GM18499 (cell line): ENCODE data around the gene FLG.
"Not testable (repeated sequence)": the region's sequence is repeated elsewhere in the genome, so short reads cannot be mapped to it uniquely, and the experiment has no call there.

Source experiments
- ATAC-seq: cut with Tn5 transposase; IDR thresholded peaks from one replicate; pipeline ENCODE4 v1.9.1; 2021; ENCODE audit warnings: moderate number of reproducible peaks; ENCODE audit not compliant: insufficient read depth, unreplicated experiment

Gene FLG

DNA sequence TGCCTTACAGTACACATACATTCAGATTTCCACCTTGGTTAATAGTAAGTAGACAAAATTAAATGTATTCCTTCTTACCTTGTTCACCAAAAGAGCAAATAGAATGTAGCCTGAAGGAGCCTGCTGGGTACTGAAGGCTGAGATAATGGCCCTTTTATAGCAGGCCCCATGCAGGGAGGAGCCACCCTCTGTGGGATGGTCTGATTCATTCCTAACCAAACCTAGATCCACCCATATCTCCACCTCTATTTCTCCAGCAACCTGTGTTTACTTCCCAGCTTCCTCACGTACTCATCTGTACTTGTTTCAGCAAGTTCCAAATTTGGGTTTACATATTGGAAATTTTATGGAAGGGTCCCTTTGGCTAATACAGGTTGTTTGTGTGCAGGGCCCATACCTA, at the start of gene FLG:
Gene FLG (minus strand): TSS at position 129 of the 400 bp plus-strand sequence. CDS start 9,783 bp downstream, outside the sequence.
- ATAC-seq, result no peak

DNA sequence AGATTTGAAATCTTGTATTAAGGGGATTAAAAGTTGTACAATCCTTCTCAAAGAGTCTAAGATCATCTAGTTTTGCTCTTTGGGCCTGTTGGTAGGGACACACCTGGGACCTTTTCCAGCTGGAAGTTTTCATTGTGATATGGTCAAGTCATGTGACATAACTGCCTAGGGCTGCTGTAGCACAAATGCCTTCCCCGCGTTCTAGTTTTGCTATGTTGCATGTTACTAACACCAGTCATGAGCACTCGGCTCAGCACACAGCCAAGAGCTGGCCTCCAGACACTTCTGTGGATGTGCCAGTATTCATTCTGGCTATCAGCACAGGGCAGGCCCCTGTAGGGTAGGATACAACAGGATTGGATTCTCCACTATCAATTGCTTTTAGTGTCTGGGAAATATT, 49.4 kb upstream of the FLG start:
- ATAC-seq, result no peak

DNA sequence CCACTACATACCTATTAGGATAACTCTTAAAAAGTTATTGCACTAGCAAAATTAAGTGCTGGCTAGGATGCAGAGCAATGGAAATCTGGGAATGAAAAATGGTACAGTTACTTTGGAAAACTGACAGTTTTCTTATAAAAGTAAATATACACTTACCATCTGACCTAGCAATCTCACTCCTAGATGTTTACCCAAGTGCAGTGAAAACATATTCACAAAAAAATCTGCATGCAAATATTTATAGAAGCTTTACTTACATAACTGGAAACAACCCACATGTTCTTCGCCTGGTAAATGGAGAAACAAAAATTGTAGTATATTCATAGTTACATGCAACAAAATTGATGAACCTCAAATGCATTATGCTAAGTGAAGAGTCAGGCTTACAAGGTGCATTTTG, 47.6 kb upstream of the FLG start:
- no peak for ATAC-seq

DNA sequence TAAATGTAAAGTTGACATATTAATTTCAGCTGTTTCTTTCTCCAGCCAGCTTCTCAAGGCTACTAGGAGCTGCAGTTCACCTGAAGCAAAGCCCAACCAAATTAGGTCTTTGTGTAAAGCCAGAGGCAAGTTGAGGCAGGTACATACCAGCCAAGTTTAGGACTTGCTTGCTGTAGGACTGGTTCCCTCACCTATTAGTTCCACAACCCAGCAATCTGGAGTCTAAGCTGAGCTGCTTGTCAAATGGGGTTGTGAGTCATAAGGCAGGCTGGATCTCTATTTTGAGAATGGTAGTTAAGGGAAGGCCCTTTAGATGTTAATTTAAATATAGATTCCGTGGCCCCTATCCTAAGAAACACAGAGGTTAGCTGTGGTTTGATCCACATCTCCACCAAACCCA, 42.4 kb upstream of the FLG start:
- no peak for ATAC-seq

DNA sequence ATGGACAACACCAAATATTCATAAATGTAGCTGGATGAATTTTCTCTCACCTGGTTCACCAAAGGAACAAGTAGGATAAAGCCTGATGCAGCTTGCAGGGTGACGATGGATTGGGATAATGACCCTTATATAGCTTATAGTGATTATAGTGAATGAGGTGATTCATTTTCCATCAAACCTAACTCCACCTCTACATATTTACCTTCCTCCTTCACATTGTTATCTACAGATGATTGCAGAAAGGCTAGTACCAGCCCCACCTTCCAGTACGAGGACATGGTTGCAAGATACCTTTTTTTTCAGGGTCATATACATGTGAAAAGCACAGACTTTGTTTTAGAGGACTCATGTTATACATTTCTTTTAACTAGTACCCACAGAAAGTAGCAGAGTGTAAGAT, 34.9 kb upstream of the FLG start, which contains the start of gene FLG2:
Gene FLG2 (minus strand): TSS at position 101 of the 400 bp plus-strand sequence. CDS start 1,122 bp downstream, outside the sequence.
- ATAC-seq, result no peak

DNA sequence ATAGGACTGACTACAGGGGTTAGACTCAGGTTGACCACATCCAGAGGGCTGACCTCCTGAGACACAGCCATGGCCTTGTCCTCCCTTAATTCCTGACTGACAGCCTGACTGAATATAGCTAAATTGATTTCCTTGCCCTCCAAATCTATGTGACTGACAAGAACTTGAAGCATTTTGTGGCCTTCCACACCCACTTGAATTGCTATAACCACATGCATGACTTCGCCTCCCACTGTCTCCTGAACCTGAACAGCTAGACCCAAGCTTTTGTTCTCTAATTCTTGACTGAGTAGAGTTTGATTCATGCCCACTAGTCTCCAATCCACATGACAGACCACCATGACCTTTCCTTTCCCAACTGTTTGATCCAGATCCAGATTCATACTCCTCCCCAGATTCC, 31.7 kb upstream of the FLG start:
- no peak for ATAC-seq

DNA sequence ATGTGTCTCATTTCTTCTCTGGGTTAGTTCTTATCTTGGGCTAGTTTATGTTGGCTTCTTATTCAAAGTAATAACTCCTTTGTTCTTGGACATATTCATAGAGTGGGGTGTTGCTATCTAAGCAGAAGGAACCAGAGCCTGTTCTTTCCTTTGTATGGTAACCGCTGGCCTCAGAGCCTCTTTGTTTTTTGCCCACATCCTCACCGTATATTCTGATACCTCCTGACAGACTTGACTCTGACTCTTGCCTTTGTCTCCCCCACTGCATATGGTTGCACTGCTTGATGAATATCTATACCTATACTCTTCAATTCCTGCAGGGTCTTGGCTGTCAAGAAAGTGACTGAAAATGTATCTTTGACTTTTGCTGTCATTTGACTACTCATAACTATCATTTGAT, 24.6 kb upstream of the FLG start:
- ATAC-seq, result no peak

DNA sequence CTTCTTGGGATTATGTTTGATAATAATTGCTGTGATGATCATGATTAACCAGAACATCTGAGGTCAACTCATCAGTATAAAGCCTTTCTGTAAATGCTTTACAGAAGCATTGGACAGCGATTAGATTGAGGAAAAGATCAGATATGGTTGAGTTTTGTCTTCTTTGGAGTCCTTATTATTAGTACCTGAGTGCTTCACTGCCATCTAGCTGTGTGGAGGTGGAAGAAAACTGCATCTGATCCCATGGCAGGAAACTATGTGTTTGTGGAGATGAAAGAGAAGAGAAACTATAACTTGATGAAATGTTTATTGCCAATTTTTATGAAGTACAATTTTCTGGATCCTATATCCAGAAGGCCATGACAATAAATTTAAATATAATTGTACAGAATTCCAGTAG, 23.4 kb upstream of the FLG start:
- ATAC-seq, result no peak

DNA sequence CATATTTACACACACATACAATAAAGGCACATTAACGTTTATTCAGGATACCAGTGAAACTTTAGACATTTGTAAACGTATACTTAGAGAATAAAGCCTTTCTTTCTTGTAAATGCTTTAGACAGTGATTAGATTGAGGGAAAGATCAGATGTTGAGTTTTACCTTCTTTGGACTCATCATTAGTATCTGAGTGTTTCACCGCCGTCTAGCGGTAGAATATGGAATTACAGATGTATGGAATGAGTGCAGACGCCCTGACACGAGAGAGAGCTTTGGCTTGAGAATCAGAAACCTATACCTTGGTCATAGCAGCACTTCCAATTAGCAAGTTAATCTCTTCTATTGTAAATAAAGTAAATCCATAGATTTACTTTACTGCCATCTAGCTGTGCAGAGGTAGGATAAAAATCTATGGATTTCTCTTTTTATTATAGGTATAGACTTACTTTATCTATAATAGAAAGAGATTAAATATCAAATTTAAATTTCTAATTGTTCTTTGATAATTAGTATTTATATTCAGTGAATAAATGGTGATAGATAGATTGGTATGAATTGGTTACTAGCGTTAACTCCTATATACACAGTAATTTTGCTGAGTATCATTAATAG, 22.2 kb upstream of the FLG start:
- no peak for ATAC-seq

DNA sequence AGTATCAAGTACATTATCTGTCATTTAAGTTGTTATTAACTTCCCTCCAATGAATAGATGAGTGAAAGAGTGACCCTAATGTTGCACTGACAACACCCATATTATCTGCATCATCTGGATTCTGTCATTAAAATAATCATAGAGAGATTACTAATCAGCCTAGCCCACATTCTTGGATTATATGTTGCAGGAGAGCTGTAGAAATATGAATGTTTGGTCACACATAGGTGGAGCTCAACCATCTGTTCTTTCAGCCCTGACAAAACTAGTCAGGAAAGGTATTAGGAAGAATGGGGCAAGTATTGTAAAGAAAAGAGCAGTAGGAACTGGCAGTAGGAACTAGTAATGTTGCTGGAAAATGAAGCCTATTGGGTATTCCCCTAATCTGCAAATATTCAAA, 19.4 kb upstream of the FLG start:
- ATAC-seq, result no peak

DNA sequence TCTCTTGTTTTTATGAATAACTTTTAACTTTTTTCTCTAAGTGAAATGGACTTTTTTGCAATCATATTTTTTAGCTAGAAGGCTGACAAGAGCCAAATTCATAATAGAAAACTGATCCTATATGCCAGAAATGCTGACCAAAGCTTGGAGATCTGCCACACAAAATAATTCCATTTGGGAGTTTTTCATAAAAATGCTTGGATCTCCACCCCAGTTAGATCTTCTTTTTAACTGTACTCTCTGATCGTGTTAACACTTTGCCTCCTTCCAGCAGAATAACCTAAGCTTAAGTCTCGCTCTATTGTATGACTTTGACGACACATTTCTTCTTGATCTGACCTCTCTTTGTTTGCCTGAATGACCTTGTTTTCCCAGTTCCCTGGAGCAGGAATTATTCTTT, 18.0 kb upstream of the FLG start:
- no peak for ATAC-seq

DNA sequence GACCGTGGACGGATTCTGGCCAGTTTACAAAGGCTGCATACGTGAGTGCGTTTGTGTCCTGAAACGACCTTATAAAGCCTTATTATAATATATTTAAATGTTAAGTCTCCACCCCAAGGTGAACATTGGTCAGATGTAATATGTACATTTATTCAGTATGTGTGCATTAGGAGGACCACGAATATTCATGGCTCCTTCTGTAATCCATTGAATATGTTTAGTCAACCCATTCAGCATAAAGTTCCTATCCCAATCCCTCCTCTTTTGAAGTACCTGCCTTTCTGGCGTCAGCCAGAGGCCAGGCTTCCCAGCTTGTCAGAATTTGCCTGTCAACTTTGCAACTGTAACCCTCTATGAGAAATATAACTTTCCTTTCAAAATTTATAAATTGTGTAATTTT, 10.4 kb upstream of the FLG start:
- no peak for ATAC-seq

DNA sequence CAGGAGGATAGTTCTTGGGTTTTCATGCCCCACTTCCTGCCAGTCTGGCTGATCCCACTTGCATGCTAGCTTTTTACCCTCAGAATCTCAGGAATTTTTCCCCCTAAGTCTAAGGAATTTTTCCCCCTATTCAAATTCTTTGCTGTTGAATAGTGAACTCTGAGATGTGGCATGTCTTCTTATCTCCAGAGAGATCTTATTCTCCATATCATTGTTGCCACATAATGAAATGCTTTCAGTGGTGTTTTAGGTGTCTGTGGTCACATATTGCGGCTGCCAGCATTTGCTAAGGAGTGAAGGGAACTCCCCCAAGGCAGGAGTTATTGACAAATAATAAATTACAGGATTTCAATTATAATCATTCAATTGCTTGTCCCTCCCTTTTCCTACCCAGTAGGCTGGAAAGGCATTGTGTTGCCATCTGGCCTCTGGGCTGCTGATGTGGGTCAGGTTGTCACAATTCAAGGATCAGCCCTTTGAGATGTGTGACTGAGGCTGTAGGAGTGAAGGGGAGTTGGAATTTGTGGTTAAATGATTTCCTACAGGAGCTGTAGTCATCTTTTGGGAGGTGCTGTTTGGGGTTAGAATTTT, 3.9 kb upstream of the FLG start:
- ATAC-seq, result no peak

DNA sequence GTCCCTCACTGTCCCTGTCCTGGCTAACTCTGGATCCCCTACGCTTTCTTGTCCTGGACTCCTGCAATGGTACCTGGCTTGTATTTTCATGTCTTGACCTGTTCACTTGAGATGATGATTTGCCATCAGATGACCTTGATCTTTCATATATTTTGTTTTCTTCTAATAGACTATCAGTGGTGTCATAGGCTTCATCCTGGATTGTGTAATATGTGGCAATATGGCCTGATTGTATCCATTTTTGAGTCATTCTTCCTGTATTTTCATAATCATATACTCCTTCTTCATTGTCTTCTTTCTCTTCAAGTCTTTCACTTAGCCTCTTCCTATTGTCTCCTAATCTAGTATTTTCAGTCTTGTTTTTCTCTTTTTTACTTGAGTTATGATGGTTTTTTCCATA, 11.1 kb downstream of the FLG start:
- ATAC-seq, result no peak

DNA sequence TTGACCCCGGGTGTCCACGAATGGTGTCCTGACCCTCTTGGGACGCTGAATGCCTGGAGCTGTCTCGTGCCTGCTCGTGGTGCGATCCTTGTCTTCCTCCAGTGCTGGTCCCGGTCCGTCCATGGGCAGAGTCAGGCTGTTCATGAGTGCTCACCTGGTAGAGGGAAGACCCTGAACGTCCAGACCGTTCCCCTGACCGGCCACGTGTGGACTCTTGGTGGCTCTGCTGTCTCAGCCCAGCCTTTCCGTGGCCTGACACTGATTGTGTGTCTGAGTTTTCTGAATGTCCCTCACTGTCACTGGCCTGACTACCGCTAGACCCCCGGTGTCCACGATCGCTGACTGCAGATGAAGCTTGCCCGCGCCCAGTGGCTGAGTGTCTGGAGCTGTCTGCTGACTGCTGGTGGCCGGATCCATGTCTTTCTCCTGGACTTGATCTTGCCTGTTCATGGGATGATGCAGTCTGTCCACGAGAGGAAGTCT, 11.7 kb downstream of the FLG start:
- no peak for ATAC-seq

DNA sequence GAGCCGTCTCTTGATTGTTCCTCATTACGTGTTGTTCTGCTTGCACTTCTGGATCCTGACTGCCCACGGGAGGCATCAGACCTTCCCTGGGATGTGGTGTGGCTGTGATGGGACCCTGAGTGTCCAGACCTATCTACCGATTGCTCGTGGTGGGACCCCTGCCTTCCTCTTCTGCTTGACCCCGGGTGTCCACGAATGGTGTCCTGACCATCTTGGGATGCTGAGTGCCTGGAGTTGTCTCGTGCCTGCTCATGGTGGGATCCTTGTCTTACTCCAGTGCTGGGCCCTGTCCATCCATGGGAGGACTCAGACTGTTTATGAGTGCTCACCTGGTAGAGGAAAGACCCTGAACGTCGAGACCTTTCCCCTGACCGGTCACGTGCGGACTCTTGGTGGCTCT, 12.9 kb downstream of the FLG start:
- not testable (repeated sequence) for ATAC-seq

DNA sequence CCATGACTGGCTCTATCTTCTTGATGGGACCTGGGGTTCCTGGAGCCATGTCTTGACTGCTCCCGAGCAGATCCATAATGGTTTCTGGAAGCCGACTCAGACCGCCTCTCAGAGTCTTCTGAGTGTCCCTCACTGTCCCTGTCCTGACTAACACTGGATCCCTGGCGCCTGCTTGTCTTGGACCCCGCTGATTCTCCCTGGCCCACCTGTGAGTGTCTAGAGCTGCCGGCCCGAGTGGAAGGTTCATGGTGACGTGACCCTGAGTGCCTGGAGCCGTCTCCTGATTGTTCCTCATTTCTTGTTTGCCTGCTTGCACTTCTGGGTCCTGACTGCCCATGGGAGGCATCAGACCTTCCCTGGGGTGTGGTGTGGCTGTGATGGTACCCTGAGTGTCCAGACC, 15.1 kb downstream of the FLG start:
- no peak for ATAC-seq

DNA sequence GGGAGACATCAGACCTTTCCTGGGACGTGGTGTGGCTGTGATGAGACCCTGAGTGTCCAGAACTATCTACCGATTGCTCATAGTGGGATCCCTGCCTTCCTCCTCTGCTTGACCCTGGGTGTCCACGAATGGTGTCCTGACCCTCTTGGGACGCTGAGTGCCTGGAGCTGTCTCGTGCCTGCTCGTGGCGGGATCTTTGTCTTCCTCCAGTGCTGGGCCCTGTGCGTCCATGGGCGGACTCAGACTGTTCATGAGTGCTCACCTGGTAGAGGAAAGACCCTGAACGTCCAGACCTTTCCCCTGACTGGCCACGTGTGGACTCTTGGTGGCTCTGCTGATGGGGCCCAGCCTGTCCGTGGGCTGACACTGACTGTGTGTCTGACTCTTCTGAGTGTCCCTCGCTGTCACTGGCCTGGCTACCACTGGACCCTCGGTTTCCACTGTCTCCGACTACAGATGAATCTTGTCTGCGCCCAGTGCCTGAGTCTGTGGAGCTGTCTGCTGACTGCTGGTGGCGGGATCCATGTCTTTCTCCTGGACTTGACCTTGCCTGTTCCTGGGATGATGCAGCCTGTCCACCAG, 15.6 kb downstream of the FLG start:
- not testable (repeated sequence) for ATAC-seq

DNA sequence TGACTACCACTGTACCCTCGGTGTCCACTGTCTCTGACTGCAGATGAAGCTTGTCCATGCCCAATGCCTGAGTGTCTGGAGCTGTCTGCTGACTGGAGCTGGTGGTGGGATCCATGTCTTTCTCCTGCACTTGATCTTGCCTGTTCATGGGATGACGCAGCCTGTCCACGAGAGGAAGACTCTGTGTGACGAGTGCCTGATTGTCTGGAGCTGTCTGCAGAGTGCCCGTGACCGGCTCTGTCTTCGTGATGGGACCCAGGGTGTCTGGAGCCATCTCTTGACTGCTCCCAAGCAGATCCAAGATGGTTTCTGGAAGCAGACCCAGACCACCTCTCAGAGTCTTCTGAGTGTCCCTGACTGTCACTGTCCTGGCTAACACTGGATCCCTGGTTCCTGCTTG, 16.3 kb downstream of the FLG start:
- ATAC-seq, result not testable (repeated sequence)

DNA sequence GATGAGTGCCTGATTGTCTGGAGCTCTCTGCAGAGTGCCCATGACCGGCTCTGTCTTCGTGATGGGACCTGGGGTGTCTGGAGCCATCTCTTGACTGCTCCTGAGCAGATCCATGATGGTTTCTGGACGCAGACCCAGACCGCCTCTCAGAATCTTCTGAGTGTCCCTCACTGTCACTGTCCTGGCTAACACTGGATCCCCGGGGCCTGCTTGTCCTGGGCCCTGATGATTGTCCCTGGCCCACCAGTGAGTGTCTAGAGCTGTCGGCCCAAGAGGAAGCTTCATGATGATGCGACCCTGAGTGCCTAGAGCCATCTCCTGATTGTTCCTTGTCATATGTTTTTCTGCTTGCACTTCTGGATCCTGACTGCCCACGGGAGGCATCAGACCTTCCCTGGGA, 17.1 kb downstream of the FLG start:
- not testable (repeated sequence) for ATAC-seq

DNA sequence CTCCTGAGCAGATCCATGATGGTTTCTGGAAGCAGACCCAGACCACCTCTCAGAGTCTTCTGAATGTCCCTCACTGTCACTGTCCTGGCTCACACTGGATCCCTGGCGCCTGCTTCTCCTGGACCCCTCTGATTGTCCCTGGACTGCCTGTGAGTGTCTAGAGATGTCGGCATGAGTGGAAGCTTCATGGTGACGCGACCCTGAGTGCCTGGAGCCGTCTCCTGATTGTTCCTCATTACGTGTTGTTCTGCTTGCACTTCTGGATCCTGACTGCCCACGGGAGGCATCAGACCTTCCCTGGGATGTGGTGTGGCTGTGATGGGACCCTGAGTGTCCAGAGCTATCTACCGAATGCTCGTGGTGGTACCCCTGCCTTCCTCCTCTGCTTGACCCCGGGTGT, 18.9 kb downstream of the FLG start:
- ATAC-seq, result not testable (repeated sequence)

DNA sequence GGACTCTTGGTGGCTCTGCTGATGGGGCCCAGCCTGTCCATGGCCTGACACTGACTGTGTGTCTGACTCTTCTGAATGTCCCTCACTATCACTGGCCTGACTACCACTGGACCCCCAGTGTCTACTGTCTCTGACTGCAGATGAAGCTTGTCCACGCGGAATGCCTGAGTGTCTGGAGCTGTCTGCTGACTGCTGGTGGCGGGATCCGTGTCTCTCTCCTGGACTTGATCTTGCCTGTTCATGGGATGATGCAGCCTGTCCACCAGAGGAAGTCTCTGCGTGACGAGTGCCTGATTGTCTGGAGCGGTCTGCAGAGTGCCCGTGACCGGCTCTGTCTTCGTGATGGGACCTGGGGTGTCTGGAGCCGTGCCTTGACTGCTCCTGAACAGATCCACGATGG, 20.3 kb downstream of the FLG start:
- not testable (repeated sequence) for ATAC-seq
